LNCaP clone FGC (cell line): ENCODE results near the gene ICA1L.

Experiments used
- DNase-seq: peaks from one replicate; pipeline ENCODE4 v3.0.0-alpha.2; 2011; ENCODE audit warnings: low read depth
- H3K4me3 ChIP-seq: 2 replicates; pipeline ENCODE4 v1.5.1; 2011; ENCODE audit warnings: mild to moderate bottlenecking, low read depth, low read length, control low read depth
- CTCF ChIP-seq: IDR thresholded peaks from 2 replicates; pipeline ENCODE4 v1.5.1; 2012; ENCODE audit warnings: mild to moderate bottlenecking; ENCODE audit not compliant: control insufficient read depth, insufficient read depth; ENCODE audit errors: extremely low read depth

ICA1L gene

GRCh38 chr2:202797944-202798343, 73.6 kb downstream of the ICA1L start:
- DNase-seq = no peak
- no peak overlapping the region for H3K4me3 ChIP-seq
- no peak for TF ChIP-seq CTCF

- TF ChIP-seq CTCF = no peak
- DNase-seq = no peak
- no peak overlapping the region for H3K4me3 ChIP-seq
Measured at GRCh38 chr2:202790676-202791075, 80.9 kb downstream of the ICA1L start.

GRCh38 chr2:202786842-202787241, 84.7 kb downstream of the ICA1L start:
- no peak for DNase-seq
- no peak for TF ChIP-seq CTCF
- no peak overlapping the region for H3K4me3 ChIP-seq

- no peak for TF ChIP-seq CTCF
- DNase-seq = no peak
- H3K4me3 ChIP-seq = no peak overlapping the region
Measured at GRCh38 chr2:202782940-202783558, 88.5 kb downstream of the ICA1L start.

GRCh38 chr2:202780514-202781021, 91.0 kb downstream of the ICA1L start:
- TF ChIP-seq CTCF = no peak
- no peak for DNase-seq
- H3K4me3 ChIP-seq = no peak overlapping the region

GRCh38 chr2:202778217-202778616, 93.3 kb downstream of the ICA1L start:
- no peak for TF ChIP-seq CTCF
- no peak for DNase-seq
- no peak overlapping the region for H3K4me3 ChIP-seq

- no peak for DNase-seq
- no peak for TF ChIP-seq CTCF
- H3K4me3 ChIP-seq = no peak overlapping the region
Measured at GRCh38 chr2:202774104-202774503, 97.5 kb downstream of the ICA1L start.
